LNCAP (cell line): ENCODE data around the gene ZRANB2.
A peak's percentile ranks its signal among the peaks of the same experiment; 100 is the strongest.

Experiments used
- CTCF ChIP-seq: fragments of 450-650 bp; IDR thresholded peaks from 2 replicates; pipeline ENCODE4 v1.5.1; 2017; ENCODE audit warnings: mild to moderate bottlenecking

ZRANB2 gene

GRCh38 chr1:71068325-71069240 lies 12.3 kb downstream of the ZRANB2 start:
- TF ChIP-seq CTCF = no peak

- TF ChIP-seq CTCF = no peak
Observed at GRCh38 chr1:71054791-71055190, 26.0 kb downstream of the ZRANB2 start.

GRCh38 chr1:71054281-71054731 lies 26.5 kb downstream of the ZRANB2 start:
- TF ChIP-seq CTCF = no peak

GRCh38 chr1:71053758-71054157 lies 27.1 kb downstream of the ZRANB2 start:
- TF ChIP-seq CTCF = no peak

- TF ChIP-seq CTCF = no peak
Observed at GRCh38 chr1:71053146-71053545, 27.7 kb downstream of the ZRANB2 start.

- TF ChIP-seq CTCF = peak; percentile 74
Observed at GRCh38 chr1:71049951-71050598, 30.8 kb downstream of the ZRANB2 start.

- TF ChIP-seq CTCF = no peak
Observed at GRCh38 chr1:71047635-71048607, 32.9 kb downstream of the ZRANB2 start, which contains the start of gene PTGER3. TSS of gene PTGER3 (minus strand) at chr1:71047816. CDS start at chr1:71047577, 239 bp downstream.
